G401 (cell line): ENCODE results near the gene MYO7B. TPM values are rescaled to one million over a fixed set of nuclear protein-coding genes. Genes with fewer than 3 reads are reported as not detected.

Experiments
- DNase-seq: peaks from one replicate; pipeline ENCODE4 v3.0.0-alpha.2; 2015; ENCODE audit warnings: low spot score
- in situ Hi-C: cut with HindIII; loops from 2 replicates; pipeline ENCODE4 v1.10.0; 2016; ENCODE audit warnings: low sequenced_read_pairs, mixed read lengths
- total RNA-seq: library from RNA; depleted of rRNA; stranded (reverse); fragments of >200 nt; shearing (Covaris generic); gene quantifications from 2 replicates; pipeline ENCODE4 v1.2.3, GENCODE V29; 2014; rRNA removed

The MYO7B gene
- total RNA-seq, 1 experiment from 2014 or later = not detected

DNA sequence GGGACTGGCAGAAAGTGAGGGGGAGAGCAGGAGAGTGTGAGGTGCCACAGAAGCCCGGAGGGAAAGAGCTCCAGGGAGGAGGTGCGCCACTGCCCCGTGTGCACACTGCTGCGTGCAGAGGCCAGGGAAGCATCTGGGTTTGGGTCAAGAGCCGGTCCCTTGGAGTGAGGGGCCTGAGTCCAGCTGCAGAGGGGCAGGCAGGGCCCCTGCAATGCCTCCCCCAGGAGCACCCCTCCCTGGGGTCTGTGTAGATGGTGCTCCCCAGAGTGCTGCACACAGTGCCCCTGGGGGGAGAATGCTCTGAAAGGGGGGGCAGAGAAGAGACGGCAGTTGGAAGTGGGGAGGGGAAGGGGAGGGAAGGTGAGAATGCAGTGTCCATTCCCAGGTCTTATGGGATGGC, 143.5 kb downstream of the MYO7B start:
- no peak for DNase-seq
- in situ Hi-C loops = no loop called here

DNA sequence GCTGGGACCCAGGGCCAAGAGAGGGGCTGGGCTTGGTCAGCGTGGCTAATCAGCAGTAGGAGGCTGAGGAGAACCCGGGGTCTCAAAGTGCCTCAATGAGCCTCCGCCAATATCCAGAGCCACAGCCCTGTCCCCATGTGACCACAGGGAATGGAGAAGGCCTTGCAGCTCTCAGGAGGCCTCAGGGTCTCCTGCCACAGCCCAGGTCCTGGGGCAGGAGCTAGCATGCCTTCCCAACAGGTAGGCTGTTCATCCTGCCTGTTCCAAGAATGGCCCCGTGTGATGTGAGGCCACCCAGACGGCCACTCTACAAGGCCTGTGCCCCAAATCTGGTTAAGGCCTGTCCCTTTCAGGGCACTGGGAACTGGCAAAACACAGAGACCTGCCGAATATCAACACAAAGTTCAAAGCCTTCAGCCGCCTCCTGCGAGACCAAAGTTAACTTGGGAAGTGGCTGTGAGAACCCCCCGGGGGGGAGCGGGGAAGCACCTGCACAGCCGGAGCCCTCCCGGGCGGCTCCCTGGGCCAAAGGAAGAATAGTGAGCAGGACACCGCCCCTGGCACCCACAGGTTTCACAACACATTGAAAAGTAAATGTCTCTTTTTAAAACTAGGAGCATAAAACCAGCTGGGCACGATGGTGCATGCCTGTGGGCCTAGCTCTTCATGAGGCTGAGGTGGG, 144.3 kb downstream of the MYO7B start:
- in situ Hi-C loops = no loop called here
- DNase-seq = no peak

GRCh38 chr2:127680706-127681287, 145.3 kb downstream of the MYO7B start:
- in situ Hi-C loops = no loop called here
- no peak for DNase-seq

- in situ Hi-C loops = no loop called here
- DNase-seq = no peak
These were observed 145.9 kb downstream of the MYO7B start for GRCh38 chr2:127681288-127681804.

DNA sequence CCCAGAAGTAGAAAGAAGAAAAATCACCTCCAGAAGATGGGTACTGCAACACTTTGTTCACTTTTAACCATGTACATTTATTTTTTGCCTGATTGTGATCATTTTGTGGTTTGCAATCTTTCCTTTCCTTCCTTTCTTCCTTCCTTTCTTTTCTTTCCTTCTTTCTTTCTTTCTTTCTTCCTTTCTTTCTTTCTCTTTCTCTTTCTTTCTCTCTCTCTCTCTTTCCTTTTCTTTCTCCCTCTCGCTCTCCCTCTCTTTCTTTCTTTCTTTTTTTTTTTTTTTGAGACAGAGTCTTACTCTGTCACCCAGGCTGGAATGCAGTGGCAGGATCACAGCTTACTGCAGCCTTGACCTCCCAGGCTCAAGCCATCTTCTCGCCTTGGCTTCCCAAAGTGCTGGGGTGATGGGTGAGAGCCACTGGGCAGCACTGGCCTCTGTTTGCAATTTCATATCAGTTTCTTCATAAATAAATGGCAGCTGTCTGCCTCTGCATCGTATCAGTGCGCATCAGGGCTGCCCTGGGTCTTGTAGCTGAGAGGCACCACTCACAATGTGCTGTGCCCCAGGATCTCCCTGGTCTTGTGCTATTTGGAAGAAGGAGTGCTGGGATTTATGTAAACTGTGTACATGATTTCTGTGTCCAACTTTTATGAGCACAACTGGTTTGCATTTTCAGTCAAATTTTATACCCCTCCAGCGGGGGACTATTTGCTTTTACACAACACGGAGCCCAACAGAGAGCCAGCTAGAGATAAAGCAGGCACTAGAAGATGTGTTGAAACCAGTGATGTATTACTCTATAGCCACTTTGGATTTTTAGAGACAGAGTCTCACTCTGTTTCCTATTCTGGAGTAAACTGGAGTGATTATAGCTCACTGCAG, 146.7 kb downstream of the MYO7B start:
- in situ Hi-C loops = no loop called here
- no peak for DNase-seq

GRCh38 chr2:127683056-127683455, 147.6 kb downstream of the MYO7B start:
- in situ Hi-C loops = no loop called here
- no peak for DNase-seq

DNA sequence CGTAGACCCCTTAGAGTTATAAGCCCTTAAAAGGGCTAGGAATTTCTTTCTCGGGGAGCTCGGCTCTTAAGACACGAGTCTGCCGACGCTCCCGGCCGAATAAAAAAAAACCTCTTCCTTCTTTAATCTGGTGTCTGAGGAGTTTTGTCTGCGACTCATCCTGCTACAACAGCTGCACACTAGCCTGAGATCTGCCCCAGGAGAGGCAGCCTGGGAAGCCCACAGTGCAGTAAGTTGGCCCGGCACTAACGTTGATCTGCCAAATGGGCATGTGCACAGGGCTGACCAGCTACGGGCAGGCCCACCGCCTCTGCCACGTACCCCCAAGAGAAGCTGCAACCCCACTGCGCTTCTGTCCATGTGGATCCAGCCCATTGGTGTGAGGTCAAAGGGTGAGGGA, 148.3 kb downstream of the MYO7B start:
- DNase-seq = no peak

DNA sequence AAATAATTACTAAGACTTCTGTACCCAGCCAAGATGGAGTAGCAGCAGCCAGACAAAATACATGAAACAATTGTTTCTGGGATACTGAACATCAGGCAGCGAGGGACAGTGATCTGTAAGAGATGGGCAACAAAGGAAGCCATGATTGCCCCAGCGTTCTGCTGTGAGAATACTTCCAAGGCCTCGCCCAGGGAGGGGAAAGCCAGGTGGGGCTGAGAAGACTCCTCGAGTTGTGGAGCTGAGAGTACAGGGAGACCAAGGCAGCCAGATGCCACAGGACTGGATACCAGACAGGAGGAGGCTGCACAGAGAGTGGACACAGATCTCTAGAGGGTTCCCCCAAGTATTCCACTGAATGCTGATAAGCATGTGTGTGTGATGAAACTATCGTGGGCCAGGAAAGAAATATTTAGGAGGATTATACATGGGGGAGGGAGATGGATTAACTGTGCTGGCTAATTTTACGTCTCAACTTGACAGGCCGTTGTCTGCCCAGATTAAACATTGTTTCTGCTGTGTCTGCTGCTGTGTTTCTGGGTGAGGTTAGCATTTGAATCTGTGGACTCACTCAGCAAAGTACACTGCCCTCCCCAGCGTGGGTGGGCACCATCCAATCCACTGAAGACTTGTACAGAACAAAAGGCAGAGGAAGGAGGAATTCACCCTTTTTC, 150.1 kb downstream of the MYO7B start:
- DNase-seq = no peak
- in situ Hi-C loops = no loop called here

More for the DNA sequence above, 148.3 kb downstream of the MYO7B start:
- in situ Hi-C loops = no loop called here

Other genes starting within 250 kb of the MYO7B start
- gene ERCC3, start 241.5 kb upstream of the MYO7B start, total RNA-seq = 38.4 and 54.4 TPM in 2 replicates
- gene MAP3K2, start 147.7 kb upstream of the MYO7B start, total RNA-seq = 13.8 and 14.2 TPM in 2 replicates
- 0.37 TPM in 1 of 2 replicates, not detected in the other for gene PROC, start 117.3 kb upstream of the MYO7B start, total RNA-seq
- gene IWS1, start 9.2 kb upstream of the MYO7B start, total RNA-seq = 51.9 and 59.2 TPM in 2 replicates
- gene GPR17, start 110.5 kb downstream of the MYO7B start, total RNA-seq = not detected in 2 replicates
- 1.8 and 5.8 TPM in 2 replicates for gene LIMS2, start 139.8 kb downstream of the MYO7B start, total RNA-seq
- gene SFT2D3, start 165.8 kb downstream of the MYO7B start, total RNA-seq = 11.7 and 13.0 TPM in 2 replicates